GM18858 (cell line): ENCODE measurements around the gene SHC3.

Experiments used
- ATAC-seq: cut with Tn5 transposase; IDR thresholded peaks from one replicate; pipeline ENCODE4 v1.9.1; 2021; ENCODE audit not compliant: unreplicated experiment

The SHC3 gene

GRCh38 chr9:89005323-89005722 is 173.3 kb downstream of the SHC3 start:
- no peak for ATAC-seq

GRCh38 chr9:89002987-89003386 is 175.6 kb downstream of the SHC3 start:
- no peak for ATAC-seq

- ATAC-seq: no peak
Observed at GRCh38 chr9:89001917-89002540, 176.6 kb downstream of the SHC3 start.

- ATAC-seq: no peak
Observed at GRCh38 chr9:89000973-89001916, 177.4 kb downstream of the SHC3 start.

GRCh38 chr9:89000371-89000781 is 178.2 kb downstream of the SHC3 start:
- no peak for ATAC-seq

GRCh38 chr9:88998911-88999310 is 179.7 kb downstream of the SHC3 start:
- no peak for ATAC-seq

GRCh38 chr9:88998503-88998902 is 180.1 kb downstream of the SHC3 start:
- ATAC-seq: no peak

GRCh38 chr9:88997646-88998045 is 181.0 kb downstream of the SHC3 start:
- ATAC-seq: no peak

- no peak for ATAC-seq
Observed at GRCh38 chr9:88996921-88997235, 181.7 kb downstream of the SHC3 start.

- no peak for ATAC-seq
Observed at GRCh38 chr9:88996046-88996920, 182.3 kb downstream of the SHC3 start.

- ATAC-seq: no peak
Observed at GRCh38 chr9:88995627-88996026, 183.0 kb downstream of the SHC3 start.

GRCh38 chr9:88995200-88995577 is 183.4 kb downstream of the SHC3 start:
- ATAC-seq: no peak

GRCh38 chr9:88994469-88995199 is 184.0 kb downstream of the SHC3 start:
- ATAC-seq: no peak

GRCh38 chr9:88993871-88994460 is 184.7 kb downstream of the SHC3 start:
- no peak for ATAC-seq

- ATAC-seq: no peak
Observed at GRCh38 chr9:88993327-88993726, 185.3 kb downstream of the SHC3 start.

- ATAC-seq: no peak
Observed at GRCh38 chr9:88992556-88992955, 186.1 kb downstream of the SHC3 start.

GRCh38 chr9:88991066-88992034 is 187.3 kb downstream of the SHC3 start, which contains the start of gene S1PR3:
Gene S1PR3, plus strand, starts transcription at chr9:88991468. Its CDS starts 9,733 bp downstream, at chr9:89001201.
- no peak for ATAC-seq

GRCh38 chr9:88990729-88991065 is 187.9 kb downstream of the SHC3 start:
- ATAC-seq: no peak

- no peak for ATAC-seq
Observed at GRCh38 chr9:88990041-88990728, 188.4 kb downstream of the SHC3 start.
